Measurements from ENCODE around the gene SLC29A1.
A peak's percentile ranks its signal among the peaks of the same experiment; 100 is the strongest.

The SLC29A1 gene

DNA sequence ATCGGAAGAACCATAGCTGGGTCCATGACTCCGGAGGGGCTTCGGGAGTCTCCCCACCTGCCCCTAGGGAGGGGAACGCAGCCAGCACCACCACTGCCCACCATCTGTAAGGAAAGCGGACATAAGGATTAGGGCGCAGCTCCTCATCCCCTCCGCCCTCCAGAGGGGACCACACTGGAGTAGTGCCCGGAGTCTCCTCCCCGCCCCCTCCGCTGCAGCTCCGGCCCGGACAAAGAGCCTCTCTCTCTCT lies 33.3 kb downstream of the SLC29A1 start:
- DNase-seq = no peak

DNA sequence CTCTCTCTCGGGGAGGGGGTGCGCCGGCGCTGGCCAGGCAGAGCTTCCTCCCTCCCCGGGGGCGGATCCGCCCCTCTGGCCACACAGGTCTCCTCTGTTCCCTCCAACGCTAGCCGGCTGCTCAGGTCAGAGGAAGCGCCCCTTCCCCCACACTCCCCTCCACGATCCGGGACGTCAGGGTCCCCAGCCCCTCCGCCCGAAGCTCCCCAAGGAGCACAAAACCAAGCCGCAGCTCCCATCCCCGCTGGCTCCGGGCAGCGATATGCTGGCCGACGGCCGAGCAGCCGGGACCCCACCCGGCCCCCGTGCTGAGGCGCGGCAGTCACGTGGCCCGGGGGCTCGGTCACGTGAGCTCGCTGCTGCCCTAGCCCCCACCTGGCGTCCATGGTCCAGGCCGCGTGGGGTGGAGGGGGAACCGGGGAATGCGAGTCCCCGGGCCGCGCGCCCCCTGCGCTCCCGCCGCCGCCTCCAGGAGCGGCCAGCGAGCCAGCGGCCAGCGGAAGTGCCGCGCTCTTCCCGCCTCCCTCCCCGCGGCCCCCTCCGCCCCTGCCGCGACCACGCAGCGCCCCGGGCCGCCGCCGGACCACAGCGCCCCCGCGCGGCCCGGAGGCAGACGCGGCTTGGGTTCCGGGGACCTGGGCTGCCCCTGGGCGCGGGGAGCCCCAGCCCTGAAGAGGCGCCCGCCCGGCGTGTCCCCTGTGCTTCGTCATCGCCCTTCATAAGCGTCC lies 33.8 kb downstream of the SLC29A1 start, which contains the start of gene SLC35B2:
Gene SLC35B2 (minus strand): TSS at position 504 of the 728 bp plus-strand sequence. CDS start 118 bp downstream, at position 386.
- DNase-seq = peak; percentile 93

DNA sequence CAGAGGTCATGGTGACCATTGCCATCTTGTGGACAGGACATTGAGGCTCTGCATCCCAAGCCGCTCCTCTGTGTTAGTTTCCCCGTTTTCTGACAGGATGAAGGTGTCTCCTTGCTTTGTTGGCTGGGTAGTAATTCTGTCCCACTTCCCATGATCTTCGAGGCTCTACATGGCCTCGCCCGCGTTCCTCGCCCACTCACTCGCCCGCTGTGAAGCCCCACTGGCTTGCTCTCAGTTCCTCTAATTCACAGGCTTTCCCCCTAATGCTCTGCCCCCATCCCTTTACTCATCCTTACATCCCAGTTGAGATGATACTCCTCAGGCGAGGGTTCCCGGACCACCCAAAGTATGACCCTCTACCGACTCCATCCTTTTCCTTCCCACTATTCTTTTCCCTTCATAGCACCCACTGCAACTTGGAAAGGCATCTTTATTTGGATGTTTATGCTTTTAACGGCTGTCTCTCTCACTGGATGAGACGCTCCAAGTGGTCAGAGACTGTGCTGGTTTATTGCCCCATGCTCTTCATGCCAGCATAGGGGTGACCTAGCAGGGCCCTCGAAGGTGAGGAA lies 34.4 kb downstream of the SLC29A1 start:
- DNase-seq = no peak

DNA sequence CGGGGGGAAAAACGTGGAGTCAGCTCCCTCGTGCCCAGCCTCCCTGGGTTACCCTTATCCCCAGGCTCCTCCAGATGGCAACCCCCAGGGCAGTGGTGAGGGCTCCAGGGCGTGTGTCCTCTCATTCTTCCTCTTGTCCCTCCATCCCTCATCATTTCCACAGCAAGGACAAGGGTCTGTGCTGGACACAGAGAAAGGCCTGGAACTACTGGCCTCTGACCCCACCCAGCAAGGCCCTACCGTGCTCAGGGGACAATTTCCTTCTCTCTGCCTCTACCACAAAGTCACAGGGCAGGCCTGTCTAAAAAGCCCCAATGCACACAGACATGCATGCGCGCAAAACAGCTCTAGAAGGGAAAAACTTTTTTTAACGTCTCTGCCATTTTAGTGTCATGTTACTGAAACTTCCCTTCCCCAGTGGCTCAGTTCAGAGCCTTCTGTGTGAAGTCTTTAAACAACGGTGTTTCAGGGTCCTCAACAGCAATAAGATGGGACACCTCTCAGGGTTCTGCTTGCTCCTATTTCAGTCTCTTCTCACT lies 35.0 kb downstream of the SLC29A1 start:
- no peak for DNase-seq

DNA sequence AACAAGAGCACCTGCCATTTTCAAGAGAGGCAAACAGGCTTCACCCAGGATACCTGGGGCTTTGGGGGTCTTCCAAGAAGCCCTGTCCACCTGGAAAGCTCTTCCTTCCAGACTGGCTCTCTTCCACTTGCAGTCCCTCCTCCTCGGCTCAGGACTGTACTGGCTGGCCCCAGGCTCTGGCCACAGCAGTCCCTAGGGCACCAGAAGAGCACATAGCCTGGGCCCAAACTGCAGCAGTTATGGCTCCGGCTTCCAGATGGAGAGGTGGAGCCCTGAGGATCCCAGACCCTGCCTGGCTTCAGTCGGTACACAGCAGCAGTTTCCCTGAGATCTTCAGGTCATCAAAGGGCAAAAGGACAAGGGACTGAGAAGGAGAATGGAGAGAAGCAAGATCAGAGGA lies 35.5 kb downstream of the SLC29A1 start:
- peak; percentile 41 for DNase-seq

DNA sequence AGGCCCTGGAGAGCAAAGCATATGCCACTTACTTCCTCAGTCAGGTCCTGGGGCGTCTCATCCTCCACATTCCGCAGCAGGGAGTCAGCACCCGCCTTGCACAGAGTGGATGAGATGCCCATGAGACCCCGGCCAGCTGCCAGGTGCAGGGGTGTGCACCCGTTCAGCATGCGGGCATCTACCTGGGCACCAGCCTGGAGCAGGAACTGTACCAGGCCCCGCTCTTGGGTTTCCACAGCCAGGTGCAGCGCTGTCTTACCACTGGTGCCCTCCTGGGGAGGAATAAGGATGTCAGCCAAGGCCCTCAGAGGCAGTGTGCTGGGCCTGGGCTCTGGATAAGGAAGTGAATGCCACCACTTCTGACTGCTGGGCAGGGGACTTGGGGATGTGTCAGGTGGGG lies 36.6 kb downstream of the SLC29A1 start:
- DNase-seq = peak; percentile 43

DNA sequence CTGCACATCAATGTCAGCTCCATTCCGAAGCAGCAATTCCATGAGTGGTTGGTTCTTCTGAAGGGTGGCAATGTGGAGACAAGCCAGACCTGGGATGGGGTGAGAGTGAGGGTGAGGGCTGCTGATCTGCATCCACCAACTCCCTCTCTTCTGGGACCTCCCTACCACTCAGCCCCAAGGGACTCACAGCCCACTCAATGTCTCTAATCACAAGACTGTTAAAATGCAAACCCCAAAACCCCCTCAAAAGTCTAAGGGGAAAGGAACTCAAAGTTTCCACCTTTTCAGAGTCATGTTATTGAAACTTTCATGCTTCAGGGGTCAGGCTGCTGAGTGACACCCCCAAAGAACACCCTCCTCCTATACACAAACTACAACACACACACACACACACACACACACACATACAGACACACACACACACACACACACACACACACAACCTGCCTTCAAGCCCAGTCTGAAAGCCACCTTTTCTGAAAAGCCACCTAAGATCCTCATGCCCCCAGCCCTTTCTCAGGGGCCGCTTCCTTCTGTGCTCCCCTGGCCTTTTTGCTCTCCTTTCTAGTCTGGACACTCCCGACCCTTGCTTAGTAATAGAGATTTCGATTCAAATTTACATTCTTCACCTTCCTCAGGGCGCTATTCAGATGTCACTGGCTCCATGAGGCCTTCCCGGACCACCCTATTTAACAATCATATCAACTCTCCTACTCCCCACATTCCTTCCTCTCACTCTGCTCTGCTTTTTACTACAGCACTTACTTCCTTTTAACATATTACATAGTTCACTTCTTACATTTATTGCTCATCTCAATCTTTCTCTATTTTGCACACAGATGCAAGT lies 37.3 kb downstream of the SLC29A1 start:
- DNase-seq = no peak

DNA sequence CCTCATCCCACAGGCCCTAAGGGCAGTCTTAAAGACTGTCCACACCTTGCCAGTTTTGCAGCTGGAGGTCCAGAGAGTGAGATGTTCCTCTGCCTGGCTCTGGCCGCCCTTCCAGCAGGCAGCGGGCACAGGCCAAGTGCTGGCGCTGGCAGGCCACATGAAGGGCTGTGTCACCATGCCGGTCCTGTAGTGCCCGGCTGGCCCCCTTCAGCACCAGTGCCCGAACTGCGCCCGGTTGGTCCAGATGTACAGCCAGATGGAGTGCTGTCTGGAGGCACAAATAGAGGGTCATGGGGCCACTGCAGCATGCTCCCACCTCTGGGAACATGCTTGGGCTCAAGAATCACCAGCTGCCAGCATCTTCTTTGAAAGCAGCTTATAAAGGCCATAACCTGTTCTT lies 38.2 kb downstream of the SLC29A1 start:
- peak; percentile 40 for DNase-seq

DNA sequence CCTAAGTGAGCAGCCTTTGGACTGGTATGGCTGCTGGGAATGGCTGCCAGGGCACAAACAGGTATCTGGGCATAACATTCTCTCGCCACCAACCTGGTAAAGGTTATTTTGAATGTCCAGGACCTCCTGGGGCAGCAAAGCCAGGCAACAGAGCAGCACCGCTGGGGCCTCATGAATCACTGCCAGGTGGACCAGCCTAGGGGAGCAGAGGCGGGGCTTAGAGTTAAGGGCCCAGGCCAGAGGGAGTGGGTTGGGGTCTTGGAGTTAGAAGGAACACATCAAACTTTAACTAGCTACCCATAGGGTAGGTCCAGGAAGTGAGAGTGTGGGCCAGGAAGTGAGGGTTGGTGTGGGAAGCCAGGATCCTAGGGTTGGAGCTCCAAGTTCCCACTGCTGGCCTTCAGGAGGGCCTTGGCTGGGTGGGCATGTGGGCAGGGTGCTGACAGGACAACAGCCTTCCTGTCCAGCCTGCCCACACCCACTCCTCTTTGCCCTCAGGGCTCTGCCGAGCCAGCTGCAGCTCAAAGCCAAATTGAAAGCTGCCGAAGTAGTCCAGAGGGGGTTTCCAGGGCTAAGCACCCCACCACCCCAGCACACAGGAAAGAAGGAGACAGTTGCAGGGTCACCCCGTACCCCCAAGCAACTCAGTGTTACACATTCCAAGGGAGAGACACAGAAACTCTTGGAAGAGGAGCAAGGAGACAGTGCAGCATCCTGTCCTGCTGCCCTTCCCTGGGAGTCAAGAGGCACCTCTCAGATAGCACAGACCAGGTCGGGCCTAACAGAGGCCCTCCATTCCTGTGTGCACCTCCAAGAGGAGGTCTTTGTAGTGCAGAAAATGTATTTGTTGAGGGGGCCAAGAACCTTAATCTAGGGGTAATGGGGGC lies 39.3 kb downstream of the SLC29A1 start:
- peak; percentile 47 for DNase-seq

DNA sequence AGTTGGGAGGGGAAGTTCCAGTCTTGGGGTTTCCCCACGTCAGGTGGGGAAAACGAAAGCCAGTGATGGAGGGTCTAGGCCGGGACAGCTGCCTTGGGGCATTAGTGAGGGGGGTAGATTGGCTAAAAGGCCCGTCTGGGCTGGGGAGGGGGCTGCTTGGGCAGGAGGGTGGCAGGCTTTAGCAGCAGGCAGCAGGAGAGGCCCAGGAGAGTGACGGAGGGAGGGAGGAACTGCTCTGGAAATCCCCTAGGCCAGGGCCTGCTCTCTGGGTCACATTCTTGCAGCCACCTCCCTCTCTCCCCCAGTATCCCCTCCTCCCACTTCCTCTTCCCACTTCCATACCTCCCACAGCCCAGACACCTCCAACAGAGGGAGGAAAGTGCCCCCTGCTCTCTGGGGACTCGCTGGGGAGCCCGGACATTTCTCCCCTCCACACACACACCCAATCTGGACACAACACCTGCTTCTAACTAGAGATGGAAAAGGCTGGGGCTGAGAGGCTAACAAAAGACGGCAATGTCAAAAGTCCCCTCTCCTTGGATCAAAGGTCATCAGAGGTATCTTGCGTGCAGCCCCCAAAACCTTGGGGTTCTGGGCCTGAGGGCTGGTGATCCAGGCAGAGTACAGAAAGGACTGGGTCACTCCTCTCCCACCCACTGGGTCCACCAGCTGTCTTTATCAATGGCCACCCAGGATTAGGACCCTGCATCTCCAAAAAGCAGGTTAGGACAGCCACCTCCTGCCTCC lies 40.1 kb downstream of the SLC29A1 start:
- peak; percentile 66 for DNase-seq

DNA sequence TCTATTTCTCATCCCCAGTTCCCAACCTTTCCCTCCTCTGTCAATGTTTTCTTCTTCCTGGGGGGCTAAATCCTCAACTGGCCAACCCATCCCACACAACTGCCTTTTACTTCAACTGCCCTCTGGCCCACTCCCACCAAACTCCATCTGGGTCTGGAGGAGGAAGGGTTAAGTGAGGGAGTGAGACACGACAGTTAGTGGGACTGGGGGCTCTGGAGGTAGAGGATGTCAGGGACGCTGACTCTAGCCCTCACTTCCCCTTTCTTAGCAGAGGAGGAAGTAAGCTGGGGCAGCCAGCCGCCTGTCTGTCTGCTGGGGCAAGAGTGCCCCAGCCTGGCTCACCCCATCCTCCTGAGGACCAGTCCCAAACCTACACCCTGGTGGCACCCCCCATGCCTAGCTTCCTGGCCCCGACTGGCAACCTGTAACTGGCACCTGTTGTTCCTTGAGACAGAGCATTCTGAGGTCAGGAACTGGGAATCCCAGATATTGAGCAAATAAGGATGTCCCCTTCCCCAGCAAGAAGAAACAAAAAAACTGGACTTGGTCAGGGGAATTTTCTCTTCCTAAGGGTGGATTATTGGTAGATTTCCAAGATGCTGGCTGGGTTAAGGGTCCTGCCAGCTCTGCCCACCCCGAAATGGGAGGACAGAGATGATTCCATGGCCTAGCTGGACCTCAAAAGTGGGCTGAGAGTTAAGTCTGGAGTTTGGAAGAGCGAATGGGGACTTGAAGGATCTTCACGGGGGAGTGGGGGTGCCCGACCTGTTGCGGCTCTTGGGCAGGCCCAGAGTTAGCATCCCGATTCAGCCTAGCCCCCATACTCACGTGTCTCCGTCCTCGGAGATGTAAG lies 41.0 kb downstream of the SLC29A1 start:
- no peak for DNase-seq

DNA sequence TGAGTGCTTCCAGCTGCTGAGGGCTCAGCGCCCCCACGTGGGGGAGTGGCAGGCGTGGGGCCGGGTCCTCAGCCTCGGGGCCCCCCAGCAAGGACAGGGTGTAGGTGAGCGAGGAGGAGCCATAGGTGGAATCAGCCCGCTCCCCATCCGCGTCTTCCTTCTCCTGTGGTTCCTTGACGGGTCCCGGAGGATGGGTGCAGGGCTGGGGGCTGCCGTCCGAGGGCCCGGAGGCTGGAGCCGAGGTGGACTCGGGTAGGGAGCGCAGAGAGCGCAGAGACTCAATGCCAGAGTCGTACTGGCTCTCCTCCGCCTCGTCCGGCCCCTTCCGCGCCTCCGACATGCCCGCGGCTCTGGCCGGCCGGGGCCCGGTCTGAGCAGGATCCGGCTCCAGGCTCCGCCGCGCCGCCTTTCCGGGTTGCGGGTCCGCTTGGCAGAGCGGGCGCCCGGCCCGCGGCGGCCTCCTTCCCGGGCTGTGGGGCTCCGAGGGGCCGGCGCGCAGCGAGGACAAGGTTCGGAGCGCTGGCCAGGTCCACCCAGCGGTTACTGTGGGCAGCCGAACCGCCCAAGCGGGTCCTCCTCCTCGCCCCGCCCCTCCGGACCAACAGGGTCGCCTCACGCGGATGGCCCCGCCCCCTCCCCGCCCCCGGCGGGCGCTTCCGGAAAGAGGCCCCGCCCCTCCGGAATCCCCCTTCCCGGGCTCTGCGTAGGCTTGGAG lies 41.8 kb downstream of the SLC29A1 start, which contains the start of gene NFKBIE:
Gene NFKBIE (minus strand): TSS at position 545 of the 715 bp plus-strand sequence. CDS start 205 bp downstream, at position 340.
- DNase-seq = peak; percentile 96

DNA sequence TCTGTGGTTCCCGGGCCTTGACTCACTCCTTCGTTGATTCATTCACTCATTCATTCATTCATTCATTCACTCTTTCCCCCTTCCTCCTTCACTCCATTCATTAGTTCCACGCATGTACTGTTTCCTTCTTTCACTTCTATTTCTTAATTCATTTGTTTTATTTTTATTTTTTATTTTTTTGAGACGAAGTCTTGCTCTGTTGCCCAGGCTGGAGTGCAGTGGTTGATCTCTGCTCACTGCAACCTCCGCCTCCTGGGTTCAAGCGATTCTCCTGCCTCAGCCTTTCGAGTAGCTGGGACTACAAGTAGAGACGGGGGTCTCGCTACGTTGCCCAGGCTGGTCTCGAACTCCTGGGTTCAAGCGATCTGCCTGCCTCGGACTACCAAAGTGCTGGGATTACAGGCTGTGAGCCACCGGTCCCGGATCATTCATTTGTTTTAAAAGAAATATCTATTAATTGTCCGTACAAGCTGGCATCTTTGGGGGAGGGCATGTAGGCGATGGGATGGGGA lies 42.4 kb downstream of the SLC29A1 start:
- no peak for DNase-seq

DNA sequence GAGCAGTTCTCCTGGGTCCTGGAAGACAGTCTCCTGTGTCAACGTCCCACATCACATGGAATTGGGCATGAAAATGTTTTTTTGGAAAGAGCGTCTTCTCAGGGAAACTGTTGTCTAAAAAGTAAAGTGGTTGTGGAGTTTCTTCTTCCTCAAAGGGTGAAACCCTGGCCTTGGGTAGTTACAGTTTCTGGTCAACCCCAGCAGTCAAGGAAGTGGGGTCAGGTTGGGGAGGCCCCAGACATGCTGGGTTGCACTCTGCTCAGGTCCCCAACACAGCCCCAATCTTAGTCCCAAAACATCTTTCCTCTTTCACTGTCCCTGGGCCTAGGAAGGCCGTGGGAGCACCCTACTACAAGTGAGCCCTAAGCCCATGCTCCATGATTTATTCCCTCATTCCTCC lies 43.0 kb downstream of the SLC29A1 start:
- DNase-seq = no peak

DNA sequence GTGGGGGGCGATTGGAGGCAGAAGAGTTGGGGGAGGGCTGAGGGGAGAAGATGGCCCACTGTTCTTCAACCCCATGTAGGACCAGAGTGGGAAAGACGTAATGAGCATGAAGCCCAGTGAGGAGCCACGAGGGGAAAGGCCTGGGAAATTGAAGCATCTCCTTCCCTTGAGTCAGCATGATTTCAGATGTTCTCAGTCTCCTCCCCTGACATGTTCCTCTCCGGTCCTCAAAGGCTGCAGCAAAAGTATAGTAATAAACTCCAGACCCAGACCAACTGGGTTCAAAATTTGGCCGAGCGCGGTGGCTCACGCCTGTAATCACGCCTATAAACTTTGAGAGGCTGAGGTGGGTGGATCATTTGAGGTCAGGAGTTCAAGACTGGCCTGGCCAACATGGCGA lies 43.9 kb downstream of the SLC29A1 start:
- no peak for DNase-seq

DNA sequence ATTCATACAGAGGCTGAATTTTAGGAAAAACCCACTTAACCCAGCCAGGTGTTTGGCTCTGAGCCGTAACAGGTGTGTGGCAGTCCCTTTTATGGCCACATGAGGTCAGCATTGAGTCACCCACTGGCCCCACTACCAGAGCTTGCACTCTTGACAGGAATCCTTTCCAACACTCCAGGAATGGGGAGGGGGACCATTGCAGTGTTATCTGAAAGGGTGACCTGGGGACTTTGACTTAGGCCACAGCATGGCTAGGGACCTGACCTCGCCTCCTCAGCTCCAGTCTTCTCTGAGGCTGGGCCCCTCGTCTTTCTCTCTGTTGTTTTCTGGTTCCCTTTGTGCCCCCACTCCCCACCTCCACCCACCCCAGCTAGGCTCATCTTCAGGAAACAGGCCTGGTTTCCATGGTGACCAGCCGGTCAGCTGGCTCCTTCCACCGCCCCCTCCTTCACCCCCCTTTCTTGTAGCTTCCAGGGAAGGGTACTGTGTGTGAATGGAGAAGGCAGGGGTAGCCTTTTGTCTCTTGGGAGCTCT lies 44.8 kb downstream of the SLC29A1 start:
- DNase-seq = peak; percentile 82

DNA sequence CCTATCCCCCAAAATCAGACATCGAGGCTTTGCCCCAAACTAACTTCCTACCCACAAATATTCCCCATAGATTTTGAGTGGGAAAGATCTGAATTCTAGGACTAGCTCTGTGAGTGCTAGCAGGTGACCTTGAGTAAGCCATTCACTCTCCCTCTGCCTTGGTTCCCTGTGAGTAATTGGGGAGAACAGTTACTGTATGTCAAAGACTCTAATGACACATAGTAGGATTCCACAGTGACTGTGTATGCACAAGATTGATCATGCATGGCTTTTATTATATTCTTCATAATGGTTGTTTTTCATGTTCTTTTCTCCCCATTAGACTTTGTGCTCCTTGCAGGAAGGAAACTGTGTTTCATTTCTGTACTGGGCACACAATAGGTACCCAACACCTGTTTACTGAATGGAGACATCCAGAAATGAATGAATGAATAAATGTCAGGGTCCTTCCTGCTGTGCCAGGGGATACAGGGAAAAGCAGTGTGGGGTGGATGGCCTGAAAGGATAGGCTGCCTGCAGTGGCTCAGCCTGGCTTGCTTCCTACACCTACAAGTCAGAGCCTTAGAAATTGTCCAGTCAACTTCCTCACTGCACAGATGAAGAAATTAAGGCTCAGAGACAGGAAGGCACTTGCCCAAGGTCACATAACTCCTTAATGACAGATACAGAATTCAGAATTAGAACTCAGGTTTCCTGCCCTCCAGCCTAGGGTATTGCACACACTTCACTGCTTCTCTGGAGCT lies 46.0 kb downstream of the SLC29A1 start:
- DNase-seq = no peak

DNA sequence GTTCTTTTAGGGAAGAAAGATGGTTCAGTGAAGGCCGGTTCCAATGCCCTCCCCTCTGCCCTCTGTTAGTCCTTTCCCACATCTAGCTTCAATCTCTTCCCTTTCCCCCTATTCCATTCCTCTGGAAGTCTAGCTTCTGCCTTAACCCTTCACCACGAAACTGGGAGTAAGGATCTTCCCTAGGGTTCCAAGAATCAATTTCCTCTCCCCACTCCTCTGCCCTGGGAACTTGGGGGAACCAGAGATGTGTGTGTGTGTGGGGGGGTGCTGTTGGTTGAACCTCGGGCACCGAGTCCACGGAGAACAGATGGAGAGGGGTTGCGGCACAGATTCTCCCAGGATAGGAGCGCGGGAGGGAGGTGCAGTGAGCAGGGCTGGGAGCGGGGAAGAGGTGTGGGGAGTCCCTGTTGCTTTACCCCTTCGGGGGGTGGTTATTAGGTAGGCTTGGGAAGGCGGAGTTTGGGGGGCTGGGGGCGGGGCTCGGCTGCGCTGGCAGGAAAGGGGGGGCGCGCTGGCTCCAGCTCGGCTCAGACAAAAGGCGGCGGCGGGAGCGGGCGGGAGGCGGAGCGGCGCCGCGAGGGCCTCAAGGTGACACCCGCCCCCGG lies 46.6 kb downstream of the SLC29A1 start, which contains the start of gene TMEM151B:
Gene TMEM151B (plus strand): TSS at position 530 of the 605 bp plus-strand sequence. CDS start 293 bp downstream, outside the sequence.
- DNase-seq = no peak

Data from islet precursor cell (in vitro differentiated cells).